ENCODE data around the gene TMEM101.

GRCh38 chr17:44023545-44024270 lies 8.9 kb upstream of the TMEM101 start:
- TF ChIP-seq CTCF (conservative IDR thresholded peaks at IDR 0.05; ENCODE audit: low read depth, low read length) (no peak), EZH2phosphoT487 (IDR thresholded peaks at IDR 0.05; ENCODE audit: borderline replicate concordance, low read length) (no peak), EZH2 (IDR thresholded peaks at IDR 0.05; ENCODE audit: low read length, unreplicated experiment) (no peak)
